GM18499 (cell line): ENCODE measurements around the gene CALN1.

Experiments
- ATAC-seq: cut with Tn5 transposase; IDR thresholded peaks from one replicate; pipeline ENCODE4 v1.9.1; 2021; ENCODE audit warnings: moderate number of reproducible peaks; ENCODE audit not compliant: insufficient read depth, unreplicated experiment

CALN1 gene

DNA sequence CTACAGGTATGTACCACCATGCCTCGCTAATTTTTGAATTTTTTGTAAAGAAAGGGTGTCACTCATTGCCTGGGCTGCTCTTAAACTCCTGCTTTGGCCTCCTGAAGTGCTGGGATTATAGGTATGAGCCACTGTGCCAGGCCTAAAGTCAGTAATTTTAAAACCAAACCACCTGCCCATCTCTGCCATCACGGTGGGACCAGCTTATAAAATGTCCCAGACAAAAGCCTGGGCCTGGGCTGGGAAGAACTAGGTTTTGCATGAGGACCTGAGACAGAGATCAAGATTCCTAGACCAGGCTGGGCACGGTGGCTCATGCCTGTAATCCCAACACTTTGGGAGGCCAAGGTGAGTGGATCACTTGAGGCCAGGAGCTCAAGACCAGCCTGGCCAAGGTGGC, 395.6 kb downstream of the CALN1 start:
- ATAC-seq, result no peak

DNA sequence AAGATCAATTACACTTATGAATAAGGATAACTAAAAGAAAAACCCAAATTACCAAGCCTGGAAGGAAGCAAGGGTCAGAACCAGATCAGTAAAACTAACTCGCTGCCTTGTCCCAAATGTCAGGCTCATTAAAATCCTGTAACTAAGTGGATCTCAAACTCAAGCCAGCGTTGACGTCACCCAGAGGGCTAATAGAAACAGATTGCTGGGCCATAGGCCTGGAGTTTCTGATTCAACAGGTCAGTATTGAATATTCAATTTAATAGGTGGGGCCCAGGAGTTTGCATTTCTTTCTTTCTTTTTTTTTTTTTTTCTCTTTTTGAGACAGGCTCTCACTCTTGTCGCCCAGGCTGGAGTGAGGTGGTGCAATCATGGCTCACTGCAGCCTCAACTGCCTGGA, 397.0 kb downstream of the CALN1 start:
- no peak for ATAC-seq

DNA sequence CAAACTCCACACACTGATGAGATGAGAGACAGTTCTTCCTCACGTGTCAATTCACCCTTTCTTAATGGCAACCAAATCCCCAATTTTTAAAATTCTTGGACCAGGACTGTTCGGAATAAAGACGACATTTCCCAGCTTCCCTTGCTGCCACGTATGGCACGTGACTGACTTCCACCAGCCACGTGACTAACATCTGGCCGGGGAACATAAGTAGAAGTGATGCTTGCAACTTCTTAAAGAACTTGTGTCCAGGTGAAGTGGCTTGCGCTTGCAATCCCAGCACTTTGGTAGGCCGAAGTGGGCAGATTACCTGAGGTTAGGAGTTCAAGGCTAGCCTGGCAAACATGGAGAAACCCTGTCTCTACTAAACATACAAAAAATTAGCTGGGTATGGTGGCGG, 405.1 kb downstream of the CALN1 start:
- ATAC-seq, result no peak

DNA sequence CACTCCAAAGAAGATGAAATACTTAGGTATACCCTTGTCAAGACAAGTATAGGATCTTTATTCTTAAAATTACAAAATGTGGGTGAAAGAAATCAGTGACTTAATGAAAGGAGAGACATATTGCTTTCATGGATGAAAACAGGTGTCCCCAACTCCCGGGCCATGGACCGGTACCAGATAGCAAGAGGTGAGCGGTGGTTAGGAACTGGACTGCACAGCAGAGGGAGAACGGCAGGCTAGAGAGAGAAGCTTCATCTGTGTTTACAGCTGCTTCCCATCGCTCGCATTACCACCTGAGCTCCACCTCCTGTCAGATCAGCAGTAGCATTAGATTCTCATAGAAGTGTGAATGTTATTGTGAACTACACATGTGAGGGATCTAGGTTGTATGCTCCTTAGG, 408.9 kb downstream of the CALN1 start:
- no peak for ATAC-seq

DNA sequence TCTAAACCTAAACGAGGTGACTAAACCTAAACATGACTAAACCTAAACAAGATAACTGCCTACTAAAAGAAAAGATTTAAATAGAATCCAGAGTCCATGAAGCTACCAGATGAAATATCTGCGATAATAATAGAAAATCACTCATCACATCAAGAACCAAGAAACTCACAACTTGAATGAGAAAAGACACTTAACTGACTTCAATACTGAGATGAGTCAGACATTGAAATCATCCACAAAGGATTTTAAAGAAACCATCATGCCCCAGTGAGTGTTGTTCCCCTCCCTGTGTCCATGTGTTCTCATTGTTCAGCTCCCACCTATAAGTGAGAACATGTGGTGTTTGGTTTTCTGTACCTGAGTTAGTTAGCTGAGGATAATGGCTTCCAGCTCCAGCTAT, 416.0 kb downstream of the CALN1 start:
- ATAC-seq, result no peak

DNA sequence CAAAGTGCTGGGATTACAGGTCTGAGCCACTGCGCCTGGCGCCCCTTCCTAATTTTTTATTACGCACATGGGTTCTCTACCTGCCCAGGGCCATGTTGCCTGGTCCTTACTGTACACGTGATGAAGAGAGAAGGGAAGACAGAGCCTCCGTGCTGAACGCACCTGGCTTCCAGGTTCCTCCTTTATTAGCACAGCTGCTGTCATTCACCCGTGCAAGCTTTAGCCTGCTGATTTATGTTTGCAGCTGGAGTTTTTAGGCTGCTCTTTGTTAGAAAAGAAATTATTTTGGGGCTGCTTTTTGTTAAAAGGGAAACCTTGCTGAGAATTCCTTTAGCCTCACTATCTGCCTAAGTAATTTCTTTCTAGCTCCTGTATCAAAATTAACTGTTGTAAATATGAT, 417.0 kb downstream of the CALN1 start:
- no peak for ATAC-seq

DNA sequence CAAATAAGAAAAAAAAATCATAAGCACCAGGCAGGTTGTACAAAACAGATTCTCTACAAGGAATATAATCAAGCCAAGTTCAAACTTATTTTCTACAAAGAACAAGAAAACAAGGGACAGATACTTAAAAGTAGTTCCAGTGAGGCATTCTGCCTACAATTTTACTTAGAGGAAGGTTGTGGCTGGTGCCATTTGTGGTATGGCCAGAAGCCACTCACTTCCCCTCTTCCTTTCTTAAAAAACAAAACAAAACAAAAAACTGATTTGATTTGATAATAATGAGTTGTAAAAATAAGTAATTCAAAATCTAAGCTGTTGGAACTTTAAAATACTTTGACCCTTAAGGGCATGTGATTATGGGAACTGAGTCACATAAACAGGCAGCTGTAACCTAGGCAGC, 420.6 kb downstream of the CALN1 start:
- ATAC-seq, result no peak

DNA sequence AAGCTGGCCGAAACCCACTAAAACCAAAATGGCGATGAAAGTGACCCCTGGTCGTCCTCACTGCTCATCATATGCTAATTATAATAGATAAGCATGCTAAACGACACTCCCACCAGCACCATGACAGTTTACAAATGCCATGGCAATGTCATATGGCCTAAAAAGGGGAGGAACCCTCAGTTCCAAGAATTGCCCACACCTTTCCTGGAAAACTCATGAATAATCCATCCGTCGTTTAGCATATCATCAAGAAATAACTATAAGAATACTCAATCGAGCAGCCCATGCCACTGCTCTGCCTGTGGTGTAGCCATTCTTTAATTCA, 422.0 kb downstream of the CALN1 start:
- ATAC-seq, result no peak

DNA sequence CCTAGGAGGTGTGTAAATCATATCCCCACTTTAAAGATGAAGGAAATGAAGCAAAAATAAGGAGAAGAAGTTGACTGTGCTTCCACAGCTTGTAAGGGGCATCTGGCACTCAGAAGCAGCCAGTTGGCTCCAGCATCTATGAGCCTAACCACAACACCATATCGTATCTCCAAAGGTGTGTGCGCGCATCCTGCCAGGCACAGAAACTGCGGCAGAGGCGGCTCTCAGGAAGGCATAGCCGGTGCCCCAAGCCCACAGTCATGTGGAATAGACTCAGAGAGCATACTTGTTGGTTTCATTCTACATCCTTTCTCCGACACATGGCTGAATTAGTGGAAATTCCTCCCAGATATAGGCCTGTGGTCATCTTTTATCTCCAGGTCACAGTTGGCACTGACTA, 423.9 kb downstream of the CALN1 start:
- no peak for ATAC-seq

DNA sequence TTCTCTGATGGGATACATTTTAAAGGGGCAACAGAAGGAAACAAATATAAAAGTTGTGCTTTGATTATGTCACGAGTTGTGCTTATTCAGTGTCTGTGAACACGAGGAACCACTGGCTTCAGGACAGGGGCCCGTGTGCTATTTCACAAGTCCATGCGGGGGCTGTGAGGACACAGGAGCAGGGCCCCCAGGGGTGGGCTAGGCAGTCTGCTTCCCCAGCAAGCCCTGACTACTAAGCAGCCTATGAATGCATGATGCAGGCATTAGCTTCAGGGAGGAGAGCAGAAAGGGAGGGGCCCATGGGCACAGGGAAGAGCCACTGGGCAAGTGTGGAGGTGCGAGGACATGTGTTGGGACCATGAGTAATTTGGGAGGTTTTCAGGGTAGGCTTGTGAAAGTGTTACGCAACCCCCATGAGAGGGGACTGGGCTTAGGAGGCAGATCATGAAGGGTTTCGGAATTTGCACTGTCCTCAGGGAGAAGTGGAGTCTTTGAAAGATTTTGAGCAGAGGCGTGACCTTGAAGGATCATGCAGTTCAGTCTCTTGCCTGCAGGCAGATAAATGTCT, 424.9 kb downstream of the CALN1 start:
- no peak for ATAC-seq

DNA sequence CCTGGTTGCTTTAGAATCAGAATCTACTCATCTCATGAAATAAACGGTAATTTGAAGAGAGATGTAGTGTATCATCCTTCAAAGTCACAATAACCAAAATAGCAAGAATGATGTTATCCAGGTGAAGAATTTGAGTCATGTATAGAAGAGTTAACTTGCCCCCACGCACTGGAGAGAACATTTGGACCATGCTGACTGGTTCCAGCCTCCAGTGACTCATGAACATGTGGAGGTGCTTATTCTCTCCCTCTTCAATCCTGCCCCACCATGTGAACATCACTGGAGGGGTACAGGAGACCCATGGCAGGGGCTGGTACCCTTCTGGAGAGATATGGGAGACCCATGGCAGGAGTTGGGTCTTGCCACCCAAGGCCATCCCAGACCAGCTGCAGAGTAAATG, 427.8 kb downstream of the CALN1 start:
- no peak for ATAC-seq

DNA sequence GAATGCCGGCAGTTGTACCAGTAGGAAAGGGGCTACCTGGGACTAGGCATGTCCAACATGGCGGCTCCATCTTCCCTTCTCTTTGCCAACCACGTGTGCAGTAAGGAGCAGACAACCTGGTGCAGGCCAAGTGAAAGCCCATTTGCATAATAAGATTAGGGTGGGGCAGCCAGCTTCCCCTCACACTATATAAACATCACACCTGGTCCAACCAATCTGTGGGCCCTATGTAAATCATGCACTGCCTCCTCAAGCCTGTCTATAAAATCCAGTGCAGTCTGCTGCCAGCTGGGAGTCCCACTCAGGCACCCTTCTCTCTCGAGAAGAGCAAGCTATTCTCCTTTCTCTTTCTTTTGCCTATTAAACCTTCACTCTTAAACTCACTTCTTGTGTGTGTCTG, 429.3 kb downstream of the CALN1 start:
- no peak for ATAC-seq

DNA sequence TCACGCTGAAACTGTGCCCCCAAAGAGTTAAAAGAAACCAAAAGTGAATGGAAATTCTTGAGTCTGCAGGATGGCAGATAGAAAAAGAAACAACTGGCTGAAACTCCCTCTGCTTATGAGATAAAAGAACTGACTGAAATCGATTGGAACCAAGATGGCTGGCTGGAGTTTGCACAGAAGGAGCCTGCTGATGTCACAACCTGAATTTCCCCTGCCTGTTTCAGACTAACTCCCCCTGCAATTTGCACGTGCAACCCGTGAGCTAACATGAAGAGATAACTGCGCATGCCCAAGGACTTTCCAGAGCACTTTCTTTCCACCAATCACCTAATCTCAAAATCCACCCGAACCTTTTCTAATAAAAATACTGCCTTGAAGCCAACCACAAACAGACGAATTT, 435.5 kb downstream of the CALN1 start:
- ATAC-seq, result no peak

DNA sequence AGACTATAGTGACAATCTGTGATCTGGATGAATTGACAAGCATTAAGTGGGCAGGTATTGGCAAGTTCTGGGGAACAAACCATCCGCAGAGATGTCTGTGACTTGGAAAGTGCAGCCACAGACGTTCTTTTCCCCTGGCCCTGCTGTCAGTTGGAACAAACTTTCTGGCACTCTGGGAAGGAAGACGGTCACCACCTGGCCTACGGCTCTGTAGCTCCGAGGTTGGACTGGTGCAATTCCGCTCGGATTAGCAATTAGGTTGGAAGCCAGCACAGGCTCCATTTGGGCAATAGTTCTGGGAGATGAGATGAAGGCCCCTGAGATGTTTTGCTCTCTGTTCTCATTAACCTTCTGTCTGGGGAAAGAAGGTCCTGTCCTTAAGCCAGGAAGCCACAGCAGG, 437.5 kb downstream of the CALN1 start:
- ATAC-seq, result no peak

DNA sequence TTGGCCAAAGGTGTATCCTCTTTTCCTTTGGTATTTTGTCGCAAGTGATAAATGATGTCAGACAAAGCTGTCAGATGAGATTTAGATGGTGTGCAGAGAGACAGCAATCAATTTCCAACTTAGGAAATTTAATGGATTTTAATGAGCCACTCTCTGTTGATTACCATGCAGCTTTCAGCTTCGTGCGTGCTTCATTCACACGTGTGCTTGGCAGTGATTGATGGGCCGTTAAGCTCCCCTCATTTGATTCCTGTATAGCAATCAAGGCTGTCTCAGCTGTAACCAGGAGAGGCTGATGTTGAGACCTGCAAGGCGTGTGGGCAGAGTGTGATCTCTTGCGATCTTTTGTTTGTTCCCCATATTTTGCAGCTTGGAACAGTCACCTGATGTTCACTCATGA, 439.6 kb downstream of the CALN1 start:
- ATAC-seq, result no peak

DNA sequence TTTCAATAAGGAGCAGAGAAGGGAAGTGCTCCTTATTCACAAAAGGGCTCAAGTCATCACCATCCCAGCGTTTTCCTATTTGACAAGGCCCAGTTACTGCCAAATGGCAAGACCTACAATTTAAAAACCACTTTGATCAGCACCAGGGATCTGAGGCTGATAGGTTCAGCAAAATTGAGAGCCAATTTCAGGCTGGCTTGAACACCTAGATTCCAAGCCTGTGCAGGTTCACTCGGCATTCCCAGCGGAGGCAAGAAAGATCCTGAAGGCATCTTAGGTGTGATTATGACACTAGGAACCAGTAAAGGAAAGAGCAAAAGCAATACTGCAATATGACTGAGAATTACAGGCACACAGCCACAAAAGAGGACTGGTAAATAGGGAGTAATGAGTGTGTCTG, 441.4 kb downstream of the CALN1 start:
- ATAC-seq, result no peak

DNA sequence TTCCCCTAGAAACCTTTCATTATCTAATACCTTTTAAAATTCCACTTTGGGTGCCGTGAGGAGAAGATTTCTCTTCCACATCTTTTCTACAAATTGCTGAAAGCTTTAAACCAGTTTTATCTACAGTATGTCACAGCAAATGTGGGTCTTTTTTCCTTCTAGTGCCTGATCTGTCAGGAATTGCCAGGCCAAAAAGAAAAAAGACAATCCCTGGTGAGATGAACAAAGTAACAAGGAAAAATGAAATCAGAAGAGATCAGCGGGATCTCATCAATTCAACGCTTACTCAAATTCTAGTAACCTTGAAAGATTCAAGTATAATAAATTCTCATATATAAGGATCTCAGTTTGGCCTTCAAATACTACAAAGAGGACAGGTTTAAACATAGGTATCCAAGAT, 449.5 kb downstream of the CALN1 start:
- no peak for ATAC-seq

DNA sequence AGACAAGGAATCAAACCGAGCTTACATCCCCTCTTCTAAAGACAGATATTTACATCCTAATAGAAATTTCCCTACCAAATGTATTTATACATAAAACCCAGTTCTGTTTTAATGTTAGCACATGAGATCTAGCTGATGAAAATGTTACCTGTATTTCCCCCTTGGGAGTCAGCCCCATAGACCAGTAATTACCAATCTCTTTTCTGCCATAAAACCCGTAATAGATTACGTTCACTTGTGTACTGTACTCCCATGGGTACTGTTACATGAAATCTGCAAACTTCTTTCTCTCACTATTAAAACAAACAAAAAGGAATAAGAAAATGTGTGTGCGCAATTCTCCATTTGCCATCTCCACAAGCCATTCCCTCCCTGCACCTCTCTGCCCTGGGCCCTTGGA, 450.9 kb downstream of the CALN1 start:
- no peak for ATAC-seq

DNA sequence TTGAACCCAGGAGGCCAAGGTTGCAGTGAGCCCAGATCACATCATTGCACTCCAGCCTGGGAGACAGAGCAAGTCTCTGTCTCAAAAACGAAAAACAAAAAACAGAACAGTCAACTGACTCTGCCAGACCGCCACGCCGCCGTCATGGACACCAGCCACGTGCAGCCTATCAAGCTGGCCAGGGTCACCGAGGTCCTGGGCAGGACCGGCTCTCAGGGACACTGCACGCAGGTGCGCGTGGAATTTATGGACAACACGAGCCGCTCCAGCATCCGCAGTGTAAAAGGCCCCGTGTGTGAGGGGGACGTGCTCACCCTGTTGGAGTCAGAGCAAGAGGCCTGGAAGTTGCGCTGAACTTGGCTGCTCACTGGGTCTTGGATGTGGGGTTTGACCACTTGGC, 470.0 kb downstream of the CALN1 start:
- ATAC-seq, result no peak

DNA sequence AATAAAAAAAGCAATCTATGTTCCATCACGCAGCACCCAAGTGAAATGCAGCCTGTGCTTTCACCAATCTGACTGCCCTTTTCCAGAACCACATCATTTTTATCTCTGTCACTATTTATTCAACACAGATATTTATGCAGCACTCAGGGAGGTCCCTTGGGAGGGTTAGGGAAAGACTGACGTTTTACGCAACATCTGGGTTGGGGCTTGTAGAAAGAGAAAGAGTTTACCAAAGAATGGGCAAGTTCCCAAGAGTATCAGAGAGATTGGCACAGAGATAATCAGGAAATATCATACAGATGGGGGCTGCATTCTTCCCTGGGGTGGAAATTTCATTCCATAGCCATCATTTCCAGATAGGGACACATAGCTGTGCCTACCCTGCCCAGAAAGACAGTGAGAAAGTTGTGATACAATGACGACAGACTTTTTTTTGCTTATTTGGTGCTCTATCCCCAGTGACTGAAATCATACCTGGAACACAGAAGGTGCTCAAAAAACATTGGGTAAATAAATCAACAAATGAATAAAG, 474.2 kb downstream of the CALN1 start:
- ATAC-seq, result no peak

DNA sequence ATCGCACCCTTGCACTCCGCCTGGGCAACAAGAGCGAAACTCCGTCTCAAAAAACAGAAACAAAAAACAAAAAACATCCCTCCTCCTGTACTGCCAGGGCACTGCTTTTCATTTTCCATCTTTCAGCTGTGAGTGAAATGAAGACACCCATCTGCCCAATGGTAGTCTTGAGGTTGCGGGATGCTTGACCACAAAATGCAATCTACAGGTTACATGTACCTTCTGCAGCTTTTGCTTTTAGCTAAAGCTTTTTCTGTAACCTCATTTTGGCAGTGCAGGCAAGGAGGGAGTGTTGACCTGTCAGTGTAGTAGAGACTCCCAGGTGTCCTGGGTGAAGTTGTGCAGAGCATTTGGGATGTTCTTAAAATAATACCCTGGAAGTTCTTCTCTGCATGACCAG, 476.5 kb downstream of the CALN1 start:
- ATAC-seq, result no peak

DNA sequence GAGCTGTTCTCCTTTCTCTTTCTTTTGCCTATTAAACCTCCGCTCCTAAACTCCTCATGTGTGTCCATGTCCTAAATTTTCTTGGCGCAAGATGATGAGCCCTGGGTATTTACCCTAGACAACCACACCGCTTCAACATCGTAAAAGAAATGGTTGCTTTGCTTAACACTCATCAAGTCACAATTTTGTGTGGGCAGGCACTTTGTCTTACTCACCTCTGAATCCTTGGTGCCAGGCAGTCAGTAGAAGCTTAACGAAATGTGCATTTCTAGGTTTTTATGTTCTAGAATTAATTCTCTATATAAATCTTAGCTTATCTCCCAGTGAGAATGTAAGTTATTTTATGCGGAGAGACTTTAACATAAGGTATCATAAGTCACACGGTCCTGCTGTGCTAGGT, 478.7 kb downstream of the CALN1 start:
- no peak for ATAC-seq

DNA sequence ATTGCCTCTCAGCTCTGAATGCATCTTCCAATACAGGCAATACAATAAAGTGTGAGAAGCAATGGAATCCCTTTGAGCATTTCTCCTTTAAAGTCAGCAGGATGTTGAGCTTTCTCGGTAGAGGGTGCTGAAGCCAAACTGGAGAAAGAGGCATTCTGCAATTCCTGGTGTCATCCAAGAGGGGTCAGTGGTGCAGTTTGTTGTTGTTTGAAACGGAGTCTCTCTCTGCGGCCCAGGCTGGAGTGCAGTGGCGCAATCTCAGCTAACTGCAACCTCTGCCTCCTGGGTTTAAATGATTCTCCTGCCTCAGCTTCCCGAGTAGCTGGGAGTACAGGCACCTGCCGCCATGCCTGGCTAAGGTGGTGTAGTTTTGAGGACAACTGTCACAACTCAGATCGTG, 486.5 kb downstream of the CALN1 start:
- ATAC-seq, result no peak
